Measurements from ENCODE around the gene GMCL2. TPM values are rescaled to one million over a fixed set of nuclear protein-coding genes. Genes with fewer than 3 reads are reported as not detected.

The GMCL2 gene
- total and polyA plus RNA-seq, 4 donors = not detected

GRCh38 chr5:178196986-178197385, 9.8 kb upstream of the GMCL2 start:
- WGBS, 2 donors = 82 to 89% methylated on average over 8 of the region's 8 CpGs
- Histone ChIP-seq H3K4me3 (no peak overlapping the region), H3K27ac (ENCODE audit: low read depth in 1 of 2, low read length in 1 of 2) (no peak overlapping the region), H3K27me3 (ENCODE audit: control insufficient read depth in 3 of 3, insufficient read depth in 3 of 3, low read length in 2 of 3) (no peaks in the 10 kb centered on the region), H3K36me3 (ENCODE audit: control insufficient read depth in 4 of 4, insufficient read depth in 4 of 4, low read length in 4 of 4) (no peaks in the 10 kb centered on the region), H3K4me1 (ENCODE audit: control insufficient read depth in 5 of 5, insufficient read depth in 5 of 5, low read length in 5 of 5) (peaks cover 0 to 2% (median 0%) of the 10 kb centered on the region in 5 donors), H3K9me3 (ENCODE audit: control insufficient read depth in 4 of 4, insufficient read depth in 3 of 4, low read length in 3 of 4) (no peaks in the 10 kb centered on the region), H3K9ac (ENCODE audit: insufficient read depth in 1 of 2, low read length in 2 of 2) (no peak overlapping the region)
- no peak for ATAC-seq (ENCODE audit: insufficient read depth, low FRiP score)
- TF ChIP-seq CTCF (IDR thresholded peaks at IDR 0.05; ENCODE audit: control extremely low read depth, extremely low read depth) = no peak
- no peak for DNase-seq

GRCh38 chr5:178196281-178196812, 9.2 kb upstream of the GMCL2 start:
- 83 to 88% methylated on average over 7 of the region's 7 CpGs for WGBS, 2 donors
- no peaks in the 10 kb centered on the region for H3K36me3 ChIP-seq (ENCODE audit: control insufficient read depth in 4 of 4, insufficient read depth in 4 of 4, low read length in 4 of 4)
- TF ChIP-seq CTCF (IDR thresholded peaks at IDR 0.05; ENCODE audit: control extremely low read depth, extremely low read depth) = no peak
- no peaks in the 10 kb centered on the region for H3K27me3 ChIP-seq (ENCODE audit: control insufficient read depth in 3 of 3, insufficient read depth in 3 of 3, low read length in 2 of 3)
- no peak overlapping the region for H3K27ac ChIP-seq (ENCODE audit: low read depth in 1 of 2, low read length in 1 of 2)
- no peak overlapping the region for H3K9ac ChIP-seq (ENCODE audit: insufficient read depth in 1 of 2, low read length in 2 of 2)
- ATAC-seq (ENCODE audit: insufficient read depth, low FRiP score) = no peak
- DNase-seq = no peak
- H3K4me3 ChIP-seq = no peak overlapping the region
- H3K9me3 ChIP-seq (ENCODE audit: control insufficient read depth in 4 of 4, insufficient read depth in 3 of 4, low read length in 3 of 4) = no peaks in the 10 kb centered on the region
- H3K4me1 ChIP-seq (ENCODE audit: control insufficient read depth in 5 of 5, insufficient read depth in 5 of 5, low read length in 5 of 5) = no peaks in the 10 kb centered on the region

- WGBS, 2 donors = 12 to 25% methylated on average over 7 of the region's 7 CpGs
- H3K27ac ChIP-seq (ENCODE audit: low read depth in 1 of 2, low read length in 1 of 2) = no peak overlapping the region
- no peak overlapping the region for H3K9ac ChIP-seq (ENCODE audit: insufficient read depth in 1 of 2, low read length in 2 of 2)
- no peak for ATAC-seq (ENCODE audit: insufficient read depth, low FRiP score)
- H3K4me3 ChIP-seq = no peak overlapping the region
- DNase-seq = no peak
- no peaks in the 10 kb centered on the region for H3K4me1 ChIP-seq (ENCODE audit: control insufficient read depth in 5 of 5, insufficient read depth in 5 of 5, low read length in 5 of 5)
- TF ChIP-seq CTCF (IDR thresholded peaks at IDR 0.05; ENCODE audit: control extremely low read depth, extremely low read depth) = no peak
- H3K27me3 ChIP-seq (ENCODE audit: control insufficient read depth in 3 of 3, insufficient read depth in 3 of 3, low read length in 2 of 3) = no peaks in the 10 kb centered on the region
- no peaks in the 10 kb centered on the region for H3K36me3 ChIP-seq (ENCODE audit: control insufficient read depth in 4 of 4, insufficient read depth in 4 of 4, low read length in 4 of 4)
- no peaks in the 10 kb centered on the region for H3K9me3 ChIP-seq (ENCODE audit: control insufficient read depth in 4 of 4, insufficient read depth in 3 of 4, low read length in 3 of 4)
Observed at GRCh38 chr5:178194026-178194425, 6.9 kb upstream of the GMCL2 start.

GRCh38 chr5:178193251-178193809, 6.2 kb upstream of the GMCL2 start:
- Histone ChIP-seq H3K9me3 (ENCODE audit: control insufficient read depth in 4 of 4, insufficient read depth in 3 of 4, low read length in 3 of 4) (no peaks in the 10 kb centered on the region), H3K4me3 (no peak overlapping the region), H3K27me3 (ENCODE audit: control insufficient read depth in 3 of 3, insufficient read depth in 3 of 3, low read length in 2 of 3) (no peaks in the 10 kb centered on the region), H3K27ac (ENCODE audit: low read depth in 1 of 2, low read length in 1 of 2) (no peak overlapping the region), H3K9ac (ENCODE audit: insufficient read depth in 1 of 2, low read length in 2 of 2) (no peak overlapping the region), H3K4me1 (ENCODE audit: control insufficient read depth in 5 of 5, insufficient read depth in 5 of 5, low read length in 5 of 5) (no peaks in the 10 kb centered on the region), H3K36me3 (ENCODE audit: control insufficient read depth in 4 of 4, insufficient read depth in 4 of 4, low read length in 4 of 4) (no peaks in the 10 kb centered on the region)
- ATAC-seq (ENCODE audit: insufficient read depth, low FRiP score) = no peak
- no peak for DNase-seq
- no peak for TF ChIP-seq CTCF (IDR thresholded peaks at IDR 0.05; ENCODE audit: control extremely low read depth, extremely low read depth)
- WGBS, 2 donors = 57 to 62% methylated on average over 8 of the region's 8 CpGs

Measured in lung (tissue), 12 donors.